Cardiac muscle cell (in vitro differentiated cells and primary cell): Measurements from ENCODE around the gene GID8. TPM values are rescaled to one million over a fixed set of nuclear protein-coding genes. Genes with fewer than 3 reads are reported as not detected.

Source experiments
- DNase-seq, 2 donors: peaks; one replicate each; pipeline versions ENCODE4 v3.0.0 to v3.0.0-alpha.2; 2010 to 2017; ENCODE audit warnings: low read depth in 1 of 2, low spot score in 1 of 2
- H3K27ac ChIP-seq: fragments of 200-600 bp; sonication (generic); 2 replicates; pipeline ENCODE4 v1.5.1; 2016
- H3K27me3 ChIP-seq: fragments of 200-600 bp; sonication (generic); 2 replicates; pipeline ENCODE4 v1.6.0; 2016; ENCODE audit warnings: control low read depth
- H3K36me3 ChIP-seq: fragments of 200-600 bp; sonication (generic); 2 replicates; pipeline ENCODE4 v1.5.1; 2016; ENCODE audit warnings: control low read depth
- H3K4me1 ChIP-seq: fragments of 200-600 bp; sonication (generic); 2 replicates; pipeline ENCODE4 v1.8.1; 2017; ENCODE audit warnings: low read depth, mild to moderate bottlenecking, mixed run types
- H3K4me3 ChIP-seq: fragments of 200-600 bp; sonication (generic); 2 replicates; pipeline ENCODE4 v1.5.1; 2016; ENCODE audit warnings: mild to moderate bottlenecking
- H3K9me3 ChIP-seq: fragments of 200-600 bp; sonication (generic); 2 replicates; pipeline ENCODE4 v1.5.1; 2017; ENCODE audit warnings: low read depth, mild to moderate bottlenecking, control low read depth
- CTCF ChIP-seq: IDR thresholded peaks from 2 replicates; pipeline ENCODE4 v1.5.1; 2012; ENCODE audit warnings: low read depth, mild to moderate bottlenecking, low read length
- polyA plus RNA-seq: library from polyadenylated mRNA; unstranded; fragments of >200 nt; fragmentation: Nextera tagmentation; extraction: Ambion mirVana; gene quantifications from 2 replicates; pipeline ENCODE4 v1.2.1, GENCODE V29; 2016
- total RNA-seq: library from RNA; depleted of rRNA; stranded (reverse); fragments of >200 nt; gene quantifications from 2 replicates; pipeline ENCODE4 v1.2.3, GENCODE V29; 2016

Gene GID8
- total and polyA plus RNA-seq, 2 experiments from 2014 or later, result 24.5 to 49.5 TPM

GRCh38 chr20:62982124-62983075 is 44.5 kb downstream of the GID8 start:
- H3K27me3 ChIP-seq, result peaks cover 18% of the 10 kb centered on the region
- no peaks in the 10 kb centered on the region for H3K4me1 ChIP-seq
- no peak for TF ChIP-seq CTCF
- H3K36me3 ChIP-seq, result no peaks in the 10 kb centered on the region
- H3K4me3 ChIP-seq, result no peak overlapping the region
- DNase-seq, result no peak
- H3K27ac ChIP-seq, result no peak overlapping the region
- no peaks in the 10 kb centered on the region for H3K9me3 ChIP-seq

- no peaks in the 10 kb centered on the region for H3K4me1 ChIP-seq
- no peak for TF ChIP-seq CTCF
- H3K27ac ChIP-seq, result no peak overlapping the region
- H3K36me3 ChIP-seq, result no peaks in the 10 kb centered on the region
- H3K27me3 ChIP-seq, result peaks cover 21% of the 10 kb centered on the region
- DNase-seq, result no peak
- no peaks in the 10 kb centered on the region for H3K9me3 ChIP-seq
- no peak overlapping the region for H3K4me3 ChIP-seq
These were observed 45.3 kb downstream of the GID8 start for GRCh38 chr20:62983210-62983609.

DNA sequence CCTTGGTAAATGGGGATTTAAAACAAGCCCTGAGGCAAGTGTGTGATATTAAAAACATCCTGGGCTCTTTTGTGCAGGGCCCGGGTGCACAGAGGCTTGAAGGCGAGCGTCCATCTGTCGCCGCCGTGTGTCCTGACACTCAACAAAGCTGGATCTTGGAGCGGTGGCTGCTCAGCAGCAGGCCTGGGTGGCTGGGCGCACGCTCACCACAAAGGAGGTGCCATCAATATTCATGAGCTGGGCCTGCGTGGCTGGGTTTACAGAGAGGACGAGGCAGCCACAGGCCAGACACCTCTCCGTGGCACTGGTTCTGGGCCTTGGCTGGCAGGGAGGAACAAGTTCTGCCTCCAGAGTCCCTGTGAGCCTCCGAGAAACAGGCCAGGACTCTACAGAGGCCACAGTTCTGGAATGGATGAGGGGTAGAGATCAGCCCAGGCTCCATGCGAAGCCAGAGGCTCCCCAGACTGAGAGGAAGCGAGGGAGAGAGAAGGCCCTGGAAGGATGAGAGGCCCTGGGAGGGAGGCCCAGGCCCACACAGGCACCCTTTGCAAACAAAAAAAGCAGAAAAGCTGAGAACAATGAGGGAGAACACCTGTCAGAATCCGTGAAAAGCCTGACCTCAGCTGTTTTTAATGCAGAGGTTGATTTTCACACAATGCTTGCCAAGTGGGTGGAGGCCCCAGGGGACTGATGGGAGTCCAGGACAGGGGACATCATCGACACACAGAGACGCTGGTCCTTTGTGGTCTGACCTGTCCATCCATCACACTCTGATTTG is 46.9 kb downstream of the GID8 start:
- Histone ChIP-seq H3K27ac (no peak overlapping the region), H3K4me3 (no peak overlapping the region), H3K9me3 (no peaks in the 10 kb centered on the region), H3K4me1 (no peaks in the 10 kb centered on the region), H3K36me3 (no peaks in the 10 kb centered on the region), H3K27me3 (peaks cover 30% of the 10 kb centered on the region)
- DNase-seq, result no peak
- no peak for TF ChIP-seq CTCF

DNA sequence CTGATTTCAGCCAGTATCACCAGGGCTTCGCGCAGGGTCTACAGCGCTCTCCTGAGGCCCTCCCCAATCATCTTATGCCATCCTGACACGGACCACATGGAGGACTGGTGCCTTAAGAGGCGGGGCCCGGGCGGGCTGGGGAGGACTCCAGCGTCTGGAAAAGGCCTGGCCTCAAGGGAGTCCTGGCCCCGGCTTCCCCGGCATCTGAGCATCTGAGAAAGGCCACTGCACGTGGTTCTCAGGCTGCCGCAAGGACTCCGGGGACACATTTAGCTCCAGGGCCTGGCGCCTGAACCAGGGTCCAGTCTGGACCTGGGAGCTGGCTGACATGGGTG is 47.5 kb downstream of the GID8 start:
- Histone ChIP-seq H3K4me1 (no peaks in the 10 kb centered on the region), H3K4me3 (no peak overlapping the region), H3K27me3 (peaks cover 29% of the 10 kb centered on the region), H3K36me3 (no peaks in the 10 kb centered on the region), H3K27ac (no peak overlapping the region), H3K9me3 (no peaks in the 10 kb centered on the region)
- DNase-seq, result no peak
- TF ChIP-seq CTCF, result no peak

DNA sequence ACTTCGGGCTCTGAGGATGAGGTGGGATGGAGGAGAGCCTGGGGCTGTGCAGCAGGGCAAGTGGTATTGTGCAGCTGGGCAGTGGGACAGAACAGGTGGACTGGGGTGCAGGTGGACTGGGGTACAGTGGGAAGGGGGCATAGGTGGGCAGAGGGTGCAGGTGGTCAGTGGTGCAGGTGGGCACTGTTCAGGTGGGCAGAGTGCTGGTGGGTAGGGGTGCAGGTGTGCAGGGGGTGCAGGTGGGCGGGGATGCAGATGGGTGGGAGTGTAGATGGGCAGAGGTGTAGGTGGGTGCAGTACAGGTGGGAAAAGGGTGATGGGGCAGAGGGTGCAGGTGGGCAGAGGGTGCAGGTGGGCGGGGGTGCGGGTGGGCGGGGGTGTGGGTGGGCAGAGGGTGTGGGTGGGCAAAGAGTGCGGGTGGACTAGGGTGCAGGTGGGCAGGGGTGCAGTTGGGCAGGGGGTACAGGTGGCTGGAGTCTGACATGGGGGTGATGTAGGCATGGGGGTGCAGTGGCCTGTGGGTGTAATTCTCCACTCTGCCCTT is 48.4 kb downstream of the GID8 start:
- no peak for TF ChIP-seq CTCF
- no peaks in the 10 kb centered on the region for H3K4me1 ChIP-seq
- no peak for DNase-seq

More for the DNA sequence above, 48.4 kb downstream of the GID8 start:
- H3K36me3 ChIP-seq, result no peaks in the 10 kb centered on the region
- H3K27ac ChIP-seq, result no peak overlapping the region
- peaks cover 33% of the 10 kb centered on the region for H3K27me3 ChIP-seq
- H3K9me3 ChIP-seq, result no peaks in the 10 kb centered on the region
- no peak overlapping the region for H3K4me3 ChIP-seq
